K562 (cell line): ENCODE measurements around the gene MBLAC2. TPM values are rescaled to one million over a fixed set of nuclear protein-coding genes. Genes with fewer than 3 reads are reported as not detected.

Experiments used
- ATF1 ChIP-seq, 2 experiments: fragments of 450-650 bp in 1 of 2; IDR thresholded peaks; 2 replicates each; pipeline ENCODE4 v1.6.1; 2016; ENCODE audit warnings: missing compliant biosample characterization in 1 of 2, missing genetic modification characterization in 1 of 2
- CBX2 ChIP-seq: fragments of 200-600 bp; sonication (generic); IDR thresholded peaks from one replicate; pipeline ENCODE4 v1.6.1; 2012; ENCODE audit warnings: mild to moderate bottlenecking, low read length, inconsistent platforms; ENCODE audit not compliant: insufficient read depth, poor library complexity, severe bottlenecking
- CHD1 ChIP-seq: fragments of 200-600 bp; sonication (generic); IDR thresholded peaks from one replicate; pipeline ENCODE4 v1.6.1; 2012; ENCODE audit warnings: mild to moderate bottlenecking, moderate library complexity, low read length, inconsistent platforms
- CREM ChIP-seq: IDR thresholded peaks from 2 replicates; pipeline ENCODE4 v1.6.1; 2014; ENCODE audit warnings: antibody characterized with exemption, low read depth
- DNMT1 ChIP-seq: fragments of 450-650 bp; IDR thresholded peaks from 2 replicates; pipeline ENCODE4 v1.6.1; 2016; ENCODE audit warnings: antibody characterized with exemption, mild to moderate bottlenecking
- FOXK2 ChIP-seq, 2 experiments: fragments of 450-650 bp; IDR thresholded peaks in 1 of 2; conservative IDR thresholded peaks in 1 of 2; 2 replicates each; pipeline ENCODE4 v1.6.1; 2016; ENCODE audit warnings: low read depth in 2 of 2, mild to moderate bottlenecking in 1 of 2
- GTF2F1 ChIP-seq: IDR thresholded peaks from 2 replicates; pipeline ENCODE4 v1.6.1; 2011; ENCODE audit warnings: low read depth, low read length, improper control_type of control experiment
- HDAC1 ChIP-seq, 2 experiments: fragments of 450-650 bp; IDR thresholded peaks; 2 replicates each; pipeline ENCODE4 v1.6.1; 2016 to 2017; ENCODE audit warnings: inconsistent platforms in 1 of 2, mild to moderate bottlenecking in 1 of 2, moderate library complexity in 1 of 2
- HDAC6 ChIP-seq: IDR thresholded peaks from 2 replicates; pipeline ENCODE4 v1.6.1; 2012; ENCODE audit warnings: low read depth, mild to moderate bottlenecking, control low read depth, inconsistent platforms, low read length, moderate library complexity
- MAFG ChIP-seq: fragments of 450-650 bp; conservative IDR thresholded peaks from 2 replicates; pipeline ENCODE4 v1.6.1; 2016; ENCODE audit warnings: missing genetic modification characterization, missing compliant biosample characterization
- MAZ ChIP-seq, 2 experiments: fragments of 450-650 bp in 1 of 2; sonication (generic) in 1 of 2; formaldehyde crosslinking; IDR thresholded peaks in 1 of 2; conservative IDR thresholded peaks in 1 of 2; 2 replicates each; pipeline versions ENCODE4 v1.4.0 to v1.5.0; 2020; ENCODE audit warnings: mild to moderate bottlenecking in 1 of 2, missing genetic modification reagents in 1 of 2
- MCM2 ChIP-seq: fragments of 450-650 bp; IDR thresholded peaks from 2 replicates; pipeline ENCODE4 v1.6.1; 2017; ENCODE audit warnings: low read depth, mild to moderate bottlenecking
- MCM7 ChIP-seq, 2 experiments: fragments of 450-650 bp; IDR thresholded peaks; 2 replicates each; pipeline ENCODE4 v1.6.1; 2016 to 2018
- POLR3G ChIP-seq: IDR thresholded peaks from 2 replicates; pipeline ENCODE4 v1.6.1; 2011; ENCODE audit not compliant: insufficient read length, insufficient replicate concordance; ENCODE audit errors: extremely low read depth
- SAFB ChIP-seq: fragments of 200-400 bp; formaldehyde crosslinking; IDR thresholded peaks from 2 replicates; pipeline ENCODE4 v1.6.1; 2017; ENCODE audit warnings: low read depth, low read length, borderline replicate concordance
- TAF9B ChIP-seq: fragments of 450-650 bp; IDR thresholded peaks from 2 replicates; pipeline ENCODE4 v1.6.1; 2018; ENCODE audit warnings: mild to moderate bottlenecking; ENCODE audit not compliant: partially characterized antibody
- ZNF121 ChIP-seq: sonication (generic); formaldehyde crosslinking; conservative IDR thresholded peaks from 2 replicates; pipeline ENCODE4 v1.8.0; 2022; ENCODE audit warnings: missing genetic modification reagents
- ZNF23 ChIP-seq: fragments of 250-450 bp; sonication (Bioruptor Pico); IDR thresholded peaks from 2 replicates; pipeline ENCODE4 v1.4.0; 2020; ENCODE audit warnings: mild to moderate bottlenecking
- ZNF263 ChIP-seq: sonication (generic); formaldehyde crosslinking; IDR thresholded peaks from 2 replicates; pipeline ENCODE4 v1.8.0; 2022; ENCODE audit warnings: mild to moderate bottlenecking, missing genetic modification reagents, borderline replicate concordance
- ZNF316 ChIP-seq: fragments of 450-650 bp; IDR thresholded peaks from 2 replicates; pipeline ENCODE4 v1.6.1; 2016
- ZNF551 ChIP-seq: fragments of 250-450 bp; sonication (Bioruptor Pico); IDR thresholded peaks from 2 replicates; pipeline ENCODE4 v1.5.0; 2021; ENCODE audit warnings: mild to moderate bottlenecking, moderate library complexity
- polyA plus RNA-seq, 8 experiments: library from polyadenylated mRNA; depleted of rRNA in 4 of 8; stranded (reverse) in 5 of 8; unstranded in 3 of 8; fragments of >200 nt; fragmentation: Nextera tagmentation in 2 of 8; fragmentation: Illumina TruSeq in 1 of 8; extraction: Ambion mirVana in 2 of 8; extraction: Trizol in 1 of 8; gene quantifications; 2 replicates each; pipeline versions ENCODE4 v1.2.1 to v1.2.3, GENCODE V29; 2011 to 2014; ENCODE audit warnings: inconsistent platforms in 1 of 8, missing spikeins in 1 of 8
- total RNA-seq, 7 experiments: library from RNA; depleted of rRNA in 6 of 7; stranded (reverse); fragments of >200 nt in 6 of 7; fragmentation: Illumina TruSeq in 2 of 7; extraction: Trizol in 2 of 7; gene quantifications; 2 replicates each; pipeline versions ENCODE4 v1.2.1 to v1.2.3, GENCODE V29; 2011 to 2021; ENCODE audit warnings: low replicate concordance in 1 of 7
- TF ChIP-seq, protein P1 (sequence below): sonication (generic); formaldehyde crosslinking; IDR thresholded peaks from 2 replicates; pipeline ENCODE4 v1.8.1; 2023; ENCODE audit warnings: mild to moderate bottlenecking, missing genetic modification reagents
- TF ChIP-seq, protein P2 (sequence below): sonication (generic); formaldehyde crosslinking; IDR thresholded peaks from 2 replicates; pipeline ENCODE4 v1.9.0; 2022; ENCODE audit warnings: mild to moderate bottlenecking, missing genetic modification reagents
- TF ChIP-seq, protein P3 (sequence below): fragments of 450-650 bp; conservative IDR thresholded peaks from 2 replicates; pipeline ENCODE4 v1.6.1; 2016; ENCODE audit warnings: missing genetic modification characterization, low read depth, mild to moderate bottlenecking, missing compliant biosample characterization, moderate library complexity
- TF ChIP-seq, protein P4 (sequence below): sonication (generic); formaldehyde crosslinking; IDR thresholded peaks from 2 replicates; pipeline ENCODE4 v1.8.0; 2022; ENCODE audit warnings: mild to moderate bottlenecking, missing genetic modification reagents

The MBLAC2 gene
- total and polyA plus RNA-seq, 9 of the 15 experiments (the other 6 are each of a cell fraction or from before 2014, with no cell fraction given) = 2.4 to 13.1 (median 10.3) TPM

DNA sequence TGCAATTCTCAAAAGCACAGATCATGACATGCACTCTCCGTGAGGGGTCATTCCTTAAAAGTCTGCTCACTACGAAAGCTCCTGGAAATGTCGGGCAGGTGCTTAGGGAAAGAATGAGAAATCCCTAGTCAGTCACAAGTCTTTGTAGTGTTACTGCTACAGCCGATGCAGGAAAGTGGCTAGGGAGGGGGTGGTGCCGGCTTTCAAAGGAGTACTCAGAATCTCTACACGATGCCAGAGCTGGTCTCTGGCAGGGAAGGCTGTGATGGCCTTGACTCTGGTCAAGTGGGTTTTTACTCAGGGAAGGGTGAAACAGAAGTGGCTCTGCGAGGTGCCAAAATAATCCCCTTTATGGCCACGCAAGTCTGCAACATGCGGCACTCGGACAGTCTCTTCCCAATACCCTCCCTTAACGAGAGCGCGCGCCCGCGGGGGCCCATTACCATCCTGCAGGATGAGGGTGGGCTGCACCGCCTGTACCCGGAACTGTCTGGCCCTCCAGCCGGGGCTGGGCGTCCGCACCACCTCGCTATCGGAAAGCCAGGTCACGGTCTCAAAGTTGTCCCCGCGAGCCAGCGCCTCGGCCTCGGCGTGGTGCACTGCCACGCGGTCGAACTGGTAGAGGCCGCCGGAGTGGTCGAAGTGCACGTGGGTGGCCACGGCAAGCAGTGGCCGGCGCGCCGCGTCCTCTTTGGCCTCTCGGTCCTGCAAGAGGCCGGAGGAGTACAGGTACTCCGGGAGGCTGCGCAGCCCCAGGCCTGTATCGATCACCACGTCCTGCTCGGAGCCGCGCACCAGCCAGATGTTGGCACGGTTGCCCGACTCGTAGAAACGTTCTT is 956 bp downstream of the MBLAC2 start (continued):
- TF ChIP-seq, protein P1, sequence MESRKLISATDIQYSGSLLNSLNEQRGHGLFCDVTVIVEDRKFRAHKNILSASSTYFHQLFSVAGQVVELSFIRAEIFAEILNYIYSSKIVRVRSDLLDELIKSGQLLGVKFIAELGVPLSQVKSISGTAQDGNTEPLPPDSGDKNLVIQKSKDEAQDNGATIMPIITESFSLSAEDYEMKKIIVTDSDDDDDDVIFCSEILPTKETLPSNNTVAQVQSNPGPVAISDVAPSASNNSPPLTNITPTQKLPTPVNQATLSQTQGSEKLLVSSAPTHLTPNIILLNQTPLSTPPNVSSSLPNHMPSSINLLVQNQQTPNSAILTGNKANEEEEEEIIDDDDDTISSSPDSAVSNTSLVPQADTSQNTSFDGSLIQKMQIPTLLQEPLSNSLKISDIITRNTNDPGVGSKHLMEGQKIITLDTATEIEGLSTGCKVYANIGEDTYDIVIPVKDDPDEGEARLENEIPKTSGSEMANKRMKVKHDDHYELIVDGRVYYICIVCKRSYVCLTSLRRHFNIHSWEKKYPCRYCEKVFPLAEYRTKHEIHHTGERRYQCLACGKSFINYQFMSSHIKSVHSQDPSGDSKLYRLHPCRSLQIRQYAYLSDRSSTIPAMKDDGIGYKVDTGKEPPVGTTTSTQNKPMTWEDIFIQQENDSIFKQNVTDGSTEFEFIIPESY = 0 out of 2 replicates have a peak, but pooled peaks have one; percentile 37
- TF ChIP-seq CBX2 = no peak
- TF ChIP-seq MAZ (CRISPR knock-in tag; conservative IDR thresholded peaks at IDR 0.05 in 1 of 2, IDR thresholded peaks at IDR 0.05 in 1 of 2) = no peak; a peak in 1 of 4 replicates
- no peak for TF ChIP-seq CREM
- TF ChIP-seq, protein P2, sequence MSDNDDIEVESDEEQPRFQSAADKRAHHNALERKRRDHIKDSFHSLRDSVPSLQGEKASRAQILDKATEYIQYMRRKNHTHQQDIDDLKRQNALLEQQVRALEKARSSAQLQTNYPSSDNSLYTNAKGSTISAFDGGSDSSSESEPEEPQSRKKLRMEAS = peak; percentile 91
- no peak for TF ChIP-seq GTF2F1
- no peak for TF ChIP-seq DNMT1
- TF ChIP-seq ZNF23 (CRISPR knock-in tag) = no peak
- TF ChIP-seq HDAC1 (IDR thresholded peaks at IDR 0.05) = no peak
- TF ChIP-seq HDAC6 = no peak
- no peak for TF ChIP-seq MAFG (tag)
- no peak for TF ChIP-seq TAF9B
- peak; percentile 29 for TF ChIP-seq ZNF263
- peak; percentile 11; the same call in 1 of the 2 replicates for TF ChIP-seq ATF1 (CRISPR knock-in tag; IDR thresholded peaks at IDR 0.05)
- no peak for TF ChIP-seq ATF1 (tag; IDR thresholded peaks at IDR 0.05)
- TF ChIP-seq, protein P3, sequence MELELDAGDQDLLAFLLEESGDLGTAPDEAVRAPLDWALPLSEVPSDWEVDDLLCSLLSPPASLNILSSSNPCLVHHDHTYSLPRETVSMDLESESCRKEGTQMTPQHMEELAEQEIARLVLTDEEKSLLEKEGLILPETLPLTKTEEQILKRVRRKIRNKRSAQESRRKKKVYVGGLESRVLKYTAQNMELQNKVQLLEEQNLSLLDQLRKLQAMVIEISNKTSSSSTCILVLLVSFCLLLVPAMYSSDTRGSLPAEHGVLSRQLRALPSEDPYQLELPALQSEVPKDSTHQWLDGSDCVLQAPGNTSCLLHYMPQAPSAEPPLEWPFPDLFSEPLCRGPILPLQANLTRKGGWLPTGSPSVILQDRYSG (tag) = no peak
- TF ChIP-seq SAFB = no peak
- TF ChIP-seq, protein P4, sequence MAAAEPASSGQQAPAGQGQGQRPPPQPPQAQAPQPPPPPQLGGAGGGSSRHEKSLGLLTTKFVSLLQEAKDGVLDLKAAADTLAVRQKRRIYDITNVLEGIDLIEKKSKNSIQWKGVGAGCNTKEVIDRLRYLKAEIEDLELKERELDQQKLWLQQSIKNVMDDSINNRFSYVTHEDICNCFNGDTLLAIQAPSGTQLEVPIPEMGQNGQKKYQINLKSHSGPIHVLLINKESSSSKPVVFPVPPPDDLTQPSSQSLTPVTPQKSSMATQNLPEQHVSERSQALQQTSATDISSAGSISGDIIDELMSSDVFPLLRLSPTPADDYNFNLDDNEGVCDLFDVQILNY (CRISPR knock-in tag) = peak; percentile 52; the same call in 1 of the 2 replicates
- TF ChIP-seq ZNF316 = no peak
- TF ChIP-seq CHD1 = no peak
- no peak for TF ChIP-seq ZNF551
- no peak for TF ChIP-seq POLR3G
- no peak for TF ChIP-seq MCM7 (IDR thresholded peaks at IDR 0.05)
- TF ChIP-seq MCM2 = no peak
- TF ChIP-seq FOXK2 (conservative IDR thresholded peaks at IDR 0.05 in 1 of 2, IDR thresholded peaks at IDR 0.05 in 1 of 2; ENCODE audit: low read depth in 2 of 2) = no peak
- TF ChIP-seq ZNF121 (CRISPR knock-in tag) = no peak
